Transverse colon (tissue), 4 donors: ENCODE results near the gene EIF4E1B. TPM values are rescaled to one million over a fixed set of nuclear protein-coding genes. Genes with fewer than 3 reads are reported as not detected.
"Not testable (repeated sequence)": the region's sequence is repeated elsewhere in the genome, so short reads cannot be mapped to it uniquely, and the experiment has no call there.

Experiments
- DNase-seq: peaks from one replicate; pipeline ENCODE4 v3.0.0-alpha.2; 2019
- H3K27ac ChIP-seq, 4 donors: fragments of 200-600 bp; sonication (generic); 2 replicates each; pipeline ENCODE4 v1.5.1; 2016 to 2018; ENCODE audit warnings: inconsistent platforms in 4 of 4
- H3K27me3 ChIP-seq: fragments of 200-600 bp; sonication (generic); 2 replicates; pipeline ENCODE4 v1.5.1; 2017; ENCODE audit warnings: inconsistent platforms
- H3K36me3 ChIP-seq, 4 donors: fragments of 200-600 bp; sonication (generic); 2 replicates each; pipeline ENCODE4 v1.5.1; 2017 to 2019; ENCODE audit warnings: inconsistent platforms in 4 of 4
- H3K4me1 ChIP-seq, 4 donors: fragments of 200-600 bp; sonication (generic); 2 replicates each; pipeline ENCODE4 v1.5.1; 2017 to 2020; ENCODE audit warnings: inconsistent platforms in 4 of 4
- H3K4me3 ChIP-seq, 4 donors: fragments of 200-600 bp; sonication (generic); 1 replicate in 1 of 4; 2 replicates in 3 of 4; pipeline versions ENCODE4 v1.5.1 to v1.6.1; 2017 to 2019; ENCODE audit warnings: inconsistent platforms in 4 of 4
- H3K9me3 ChIP-seq, 2 donors: fragments of 200-600 bp; sonication (generic); 2 replicates each; pipeline ENCODE4 v1.5.1; 2017 to 2019; ENCODE audit warnings: inconsistent platforms in 2 of 2
- CTCF ChIP-seq, 5 experiments: fragments of 200-600 bp in 3 of 5; fragments of 450-650 bp in 2 of 5; sonication (generic) in 3 of 5; IDR thresholded peaks; 1 replicate in 2 of 5; 2 replicates in 3 of 5; pipeline ENCODE4 v1.5.1; 2016 to 2017; ENCODE audit warnings: antibody characterized with exemption in 5 of 5, inconsistent platforms in 3 of 5, mild to moderate bottlenecking in 2 of 5, moderate library complexity in 1 of 5
- EP300 ChIP-seq: sonication (generic); formaldehyde crosslinking; IDR thresholded peaks from one replicate; pipeline ENCODE4 v1.6.1; 2017; ENCODE audit warnings: antibody characterized with exemption, low read depth
- POLR2A ChIP-seq: fragments of 450-650 bp; IDR thresholded peaks from one replicate; pipeline ENCODE4 v1.6.1; 2016; ENCODE audit warnings: antibody characterized with exemption, mild to moderate bottlenecking, moderate library complexity
- POLR2AphosphoS5 ChIP-seq, 3 donors: sonication (generic); formaldehyde crosslinking; IDR thresholded peaks; one replicate each; pipeline ENCODE4 v1.6.1; 2016; ENCODE audit warnings: antibody characterized with exemption in 3 of 3
- WGBS, 2 donors: methylation state at CpG; one replicate each; pipeline ENCODE4 v1.1.5; 2018; ENCODE audit warnings: low coverage in 1 of 2; 5-methylcytosine and 5-hydroxymethylcytosine counted together
- in situ Hi-C, 4 donors: fragments of 200-750 bp; cut with MboI; loops; one replicate each; pipeline versions ENCODE4 v1.15.0 to v1.15.1; 2017; ENCODE audit warnings: low sequenced_read_pairs in 3 of 4, low pct_ligation_motif_present in 1 of 4, low pct_unique_long_range_greater_than_20kb in 1 of 4
- intact Hi-C: fragments of 100-400 bp; cut with DNase I; formaldehyde crosslinking; loops from one replicate; pipeline ENCODE4 v1.15.1; 2023; ENCODE audit warnings: low total_unique reads
- total RNA-seq, 4 donors: library from RNA; depleted of rRNA; stranded (reverse); fragments of >200 nt; gene quantifications; one replicate each; pipeline ENCODE4 v1.1.0, GENCODE V29; 2016

EIF4E1B gene
- total RNA-seq, 4 donors from 2014 or later: not detected

- in situ Hi-C loops: loop anchor here in 1 of 4 donors (25.0 kb wide), 1 partner anchor 176 kb away; the partner anchor contains the start of gene CLTB
- Histone ChIP-seq H3K9me3 (peaks cover 7 to 13% of the 10 kb centered on the region in 2 donors), H3K36me3 (no peaks in the 10 kb centered on the region), H3K4me1 (no peaks in the 10 kb centered on the region), H3K27ac (no peak overlapping the region), H3K27me3 (no peaks in the 10 kb centered on the region), H3K4me3 (no peak overlapping the region)
- intact Hi-C loops: no loop called here
- TF ChIP-seq POLR2AphosphoS5 (IDR thresholded peaks at IDR 0.05) (no peak), POLR2A (no peak), EP300 (no peak), CTCF (IDR thresholded peaks at IDR 0.05) (no peak)
- DNase-seq: no peak
Measured at GRCh38 chr5:176588297-176588696, 42.2 kb upstream of the EIF4E1B start.

DNA sequence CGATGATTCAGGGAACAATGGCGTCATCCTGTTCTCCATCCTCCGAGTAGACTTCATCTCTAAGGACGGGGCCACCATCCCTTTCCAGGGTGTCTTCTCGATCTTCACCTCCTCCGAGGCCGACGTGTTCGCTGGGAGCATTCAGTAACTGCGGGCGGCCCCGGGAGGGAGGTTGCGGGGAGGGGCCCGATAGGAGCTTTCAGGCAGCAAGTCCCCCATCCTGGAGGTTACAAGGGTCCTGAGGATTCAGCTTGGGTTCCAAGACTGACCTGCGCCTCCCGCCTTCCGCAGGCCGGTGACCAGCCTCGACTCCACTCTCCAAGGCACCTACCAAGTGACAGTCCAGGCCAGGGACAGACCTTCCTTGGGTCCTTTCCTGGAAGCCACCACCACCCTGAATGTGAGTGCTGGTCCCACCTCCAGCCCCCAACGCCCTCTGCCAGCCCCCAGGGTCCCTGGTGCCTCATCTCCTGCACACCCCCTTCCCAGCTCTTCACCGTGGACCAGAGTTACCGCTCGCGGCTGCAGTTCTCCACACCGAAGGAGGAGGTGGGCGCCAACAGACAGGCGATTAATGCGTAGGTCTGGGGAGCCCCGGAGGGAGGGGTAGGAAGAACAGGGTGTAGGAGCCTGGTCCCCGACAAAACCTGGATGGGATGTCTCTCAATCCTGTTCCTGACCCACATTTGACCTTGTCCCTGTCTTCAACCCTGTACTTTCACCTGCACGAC lies 41.3 kb upstream of the EIF4E1B start:
- no peaks in the 10 kb centered on the region for H3K27me3 ChIP-seq
- TF ChIP-seq EP300 (no peak), POLR2A (no peak), CTCF (IDR thresholded peaks at IDR 0.05) (no peak), POLR2AphosphoS5 (IDR thresholded peaks at IDR 0.05) (no peak)
- in situ Hi-C loops: loop anchor here in 1 of 4 donors (25.0 kb wide), 1 partner anchor 177 kb away; the partner anchor contains the start of gene CLTB
- no peaks in the 10 kb centered on the region for H3K4me1 ChIP-seq
- no peak overlapping the region for H3K4me3 ChIP-seq
- DNase-seq: no peak
- H3K27ac ChIP-seq: no peak overlapping the region
- peaks cover 7 to 13% of the 10 kb centered on the region in 2 donors for H3K9me3 ChIP-seq
- H3K36me3 ChIP-seq: no peaks in the 10 kb centered on the region
- intact Hi-C loops: no loop called here
- 82 to 92% methylated on average over 9 to 31 of the region's 31 CpGs for WGBS, 2 donors

DNA sequence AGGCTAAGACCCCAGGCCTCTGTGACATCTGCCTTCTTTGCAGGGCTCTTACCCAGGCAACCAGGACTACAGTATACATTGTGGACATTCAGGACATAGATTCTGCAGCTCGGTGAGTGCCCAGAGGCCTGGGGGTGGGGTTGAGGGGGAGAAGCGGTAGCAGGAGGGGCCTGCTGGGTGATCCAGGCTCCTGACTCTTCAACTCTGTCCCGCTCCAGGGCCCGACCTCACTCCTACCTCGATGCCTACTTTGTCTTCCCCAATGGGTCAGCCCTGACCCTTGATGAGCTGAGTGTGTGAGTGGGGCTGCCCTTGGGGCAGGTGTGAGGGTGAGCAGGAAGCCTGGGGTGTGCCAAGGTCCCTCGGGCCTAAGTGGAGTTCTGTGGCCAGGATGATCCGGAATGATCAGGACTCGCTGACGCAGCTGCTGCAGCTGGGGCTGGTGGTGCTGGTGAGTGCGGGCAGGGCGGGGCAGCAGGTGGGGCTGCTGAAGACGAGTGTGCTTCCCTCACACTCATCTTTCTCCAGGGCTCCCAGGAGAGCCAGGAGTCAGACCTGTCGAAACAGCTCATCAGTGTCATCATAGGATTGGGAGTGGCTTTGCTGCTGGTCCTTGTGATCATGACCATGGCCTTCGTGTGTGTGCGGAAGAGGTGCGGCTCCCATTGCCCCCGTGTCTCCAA lies 40.3 kb upstream of the EIF4E1B start:
- Histone ChIP-seq H3K9me3 (peaks cover 3 to 8% of the 10 kb centered on the region in 2 donors), H3K27me3 (no peaks in the 10 kb centered on the region), H3K4me1 (no peaks in the 10 kb centered on the region), H3K4me3 (no peak overlapping the region), H3K27ac (no peak overlapping the region), H3K36me3 (no peaks in the 10 kb centered on the region)
- in situ Hi-C loops: loop anchor here in 1 of 4 donors (25.0 kb wide), 1 partner anchor 178 kb away; the partner anchor contains the start of gene CLTB
- 82 to 91% methylated on average over 4 to 17 of the region's 17 CpGs for WGBS, 2 donors
- no peak for DNase-seq
- intact Hi-C loops: no loop called here
- no peak for TF ChIP-seq POLR2AphosphoS5 (IDR thresholded peaks at IDR 0.05)
- no peak for TF ChIP-seq POLR2A
- no peak for TF ChIP-seq CTCF (IDR thresholded peaks at IDR 0.05)
- no peak for TF ChIP-seq EP300

- H3K27me3 ChIP-seq, H3K4me3 ChIP-seq, intact Hi-C loops, H3K4me1 ChIP-seq, H3K27ac ChIP-seq, H3K9me3 ChIP-seq, H3K36me3 ChIP-seq, DNase-seq: not testable (repeated sequence)
- 15 to 17% methylated on average over 2 of the region's 2 CpGs for WGBS, 2 donors
- in situ Hi-C loops: loop anchor here in 1 of 4 donors (25.0 kb wide), 1 partner anchor 179 kb away; the partner anchor contains the start of gene CLTB
Measured at GRCh38 chr5:176591667-176592066, 38.8 kb upstream of the EIF4E1B start.
